Endothelial cell (in vitro differentiated cells): ENCODE results near the gene BCL10. TPM values are rescaled to one million over a fixed set of nuclear protein-coding genes. Genes with fewer than 3 reads are reported as not detected.
A peak's percentile ranks its signal among the peaks of the same experiment; 100 is the strongest.

ENCODE experiments used
- DNase-seq: peaks from one replicate; pipeline ENCODE4 v3.0.0; 2021; ENCODE audit warnings: low spot score
- H3K27ac Mint-ChIP-seq: one replicate; pipeline ENCODE4 v1.8.0; 2021; ENCODE audit warnings: mixed read lengths, inconsistent platforms; ENCODE audit not compliant: unreplicated experiment
- H3K27me3 Mint-ChIP-seq: one replicate; pipeline ENCODE4 v1.8.0; 2021; ENCODE audit warnings: mild to moderate bottlenecking, moderate library complexity, mixed read lengths, inconsistent platforms; ENCODE audit not compliant: unreplicated experiment
- H3K36me3 Mint-ChIP-seq: one replicate; pipeline ENCODE4 v1.8.0; 2021; ENCODE audit warnings: mild to moderate bottlenecking, low read depth, mixed read lengths, inconsistent platforms; ENCODE audit not compliant: unreplicated experiment
- H3K4me1 Mint-ChIP-seq: one replicate; pipeline ENCODE4 v1.8.0; 2021; ENCODE audit warnings: mild to moderate bottlenecking, mixed read lengths, inconsistent platforms; ENCODE audit not compliant: unreplicated experiment
- H3K4me3 Mint-ChIP-seq: one replicate; pipeline ENCODE4 v1.8.0; 2021; ENCODE audit warnings: mild to moderate bottlenecking, mixed read lengths, inconsistent platforms; ENCODE audit not compliant: unreplicated experiment
- H3K9me3 Mint-ChIP-seq: one replicate; pipeline ENCODE4 v1.8.0; 2021; ENCODE audit warnings: mixed read lengths, inconsistent platforms; ENCODE audit not compliant: unreplicated experiment
- total RNA-seq: library from RNA; stranded (reverse); fragmentation: NEBNext Ultra II Directional; extraction: Animal tissue kit (Norgen Biotek cat#: 25700); gene quantifications from one replicate; pipeline ENCODE4 v1.2.1, GENCODE V29; 2021; ENCODE audit not compliant: unreplicated experiment
- TF ChIP-seq, protein P1 (sequence below): fragments of 200-600 bp; sonication (generic); IDR thresholded peaks from one replicate; pipeline ENCODE4 v1.5.0; 2021; ENCODE audit warnings: antibody characterized with exemption; ENCODE audit not compliant: unreplicated experiment

BCL10 gene
- total RNA-seq, 1 donor from 2014 or later, result 33.6 TPM

- no peaks in the 10 kb centered on the region for H3K9me3 Mint-ChIP-seq
- no peak overlapping the region for H3K27ac Mint-ChIP-seq
- H3K27me3 Mint-ChIP-seq, result peaks cover 11% of the 10 kb centered on the region
- peaks cover 19% of the 10 kb centered on the region for H3K4me1 Mint-ChIP-seq
- H3K4me3 Mint-ChIP-seq, result no peak overlapping the region
- H3K36me3 Mint-ChIP-seq, result no peaks in the 10 kb centered on the region
- TF ChIP-seq, protein P1, sequence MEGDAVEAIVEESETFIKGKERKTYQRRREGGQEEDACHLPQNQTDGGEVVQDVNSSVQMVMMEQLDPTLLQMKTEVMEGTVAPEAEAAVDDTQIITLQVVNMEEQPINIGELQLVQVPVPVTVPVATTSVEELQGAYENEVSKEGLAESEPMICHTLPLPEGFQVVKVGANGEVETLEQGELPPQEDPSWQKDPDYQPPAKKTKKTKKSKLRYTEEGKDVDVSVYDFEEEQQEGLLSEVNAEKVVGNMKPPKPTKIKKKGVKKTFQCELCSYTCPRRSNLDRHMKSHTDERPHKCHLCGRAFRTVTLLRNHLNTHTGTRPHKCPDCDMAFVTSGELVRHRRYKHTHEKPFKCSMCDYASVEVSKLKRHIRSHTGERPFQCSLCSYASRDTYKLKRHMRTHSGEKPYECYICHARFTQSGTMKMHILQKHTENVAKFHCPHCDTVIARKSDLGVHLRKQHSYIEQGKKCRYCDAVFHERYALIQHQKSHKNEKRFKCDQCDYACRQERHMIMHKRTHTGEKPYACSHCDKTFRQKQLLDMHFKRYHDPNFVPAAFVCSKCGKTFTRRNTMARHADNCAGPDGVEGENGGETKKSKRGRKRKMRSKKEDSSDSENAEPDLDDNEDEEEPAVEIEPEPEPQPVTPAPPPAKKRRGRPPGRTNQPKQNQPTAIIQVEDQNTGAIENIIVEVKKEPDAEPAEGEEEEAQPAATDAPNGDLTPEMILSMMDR, result no peak
- DNase-seq, result no peak
Measured at GRCh38 chr1:85278853-85279314, 2.5 kb upstream of the BCL10 start.

DNA sequence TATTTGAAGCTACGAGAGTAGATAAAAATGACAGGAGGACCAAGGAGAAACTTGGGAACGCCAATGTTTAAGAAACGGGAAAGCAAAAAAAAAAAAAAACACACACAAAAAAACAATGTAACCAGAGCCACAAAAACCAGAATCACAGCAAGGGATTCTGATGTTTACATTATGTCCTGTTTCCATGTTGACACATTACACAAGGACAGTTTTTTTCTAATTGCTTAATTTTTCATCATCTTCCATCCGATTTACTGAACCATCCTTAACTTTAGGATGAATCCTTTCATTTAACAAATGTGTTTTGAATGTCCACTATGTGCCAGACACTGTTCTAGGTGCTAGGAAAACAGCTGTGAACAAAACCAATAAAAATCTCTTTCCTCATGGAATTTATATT, 1.4 kb upstream of the BCL10 start:
- H3K4me1 Mint-ChIP-seq, result peaks cover 29% of the 10 kb centered on the region
- H3K27me3 Mint-ChIP-seq, result peaks cover 11% of the 10 kb centered on the region
- H3K36me3 Mint-ChIP-seq, result peaks cover 4% of the 10 kb centered on the region
- H3K9me3 Mint-ChIP-seq, result no peaks in the 10 kb centered on the region
- H3K27ac Mint-ChIP-seq, result peak overlapping the region; percentile 98
- peak overlapping the region; percentile 43 for H3K4me3 Mint-ChIP-seq
- DNase-seq, result no peak
- TF ChIP-seq, protein P1, result no peak

DNA sequence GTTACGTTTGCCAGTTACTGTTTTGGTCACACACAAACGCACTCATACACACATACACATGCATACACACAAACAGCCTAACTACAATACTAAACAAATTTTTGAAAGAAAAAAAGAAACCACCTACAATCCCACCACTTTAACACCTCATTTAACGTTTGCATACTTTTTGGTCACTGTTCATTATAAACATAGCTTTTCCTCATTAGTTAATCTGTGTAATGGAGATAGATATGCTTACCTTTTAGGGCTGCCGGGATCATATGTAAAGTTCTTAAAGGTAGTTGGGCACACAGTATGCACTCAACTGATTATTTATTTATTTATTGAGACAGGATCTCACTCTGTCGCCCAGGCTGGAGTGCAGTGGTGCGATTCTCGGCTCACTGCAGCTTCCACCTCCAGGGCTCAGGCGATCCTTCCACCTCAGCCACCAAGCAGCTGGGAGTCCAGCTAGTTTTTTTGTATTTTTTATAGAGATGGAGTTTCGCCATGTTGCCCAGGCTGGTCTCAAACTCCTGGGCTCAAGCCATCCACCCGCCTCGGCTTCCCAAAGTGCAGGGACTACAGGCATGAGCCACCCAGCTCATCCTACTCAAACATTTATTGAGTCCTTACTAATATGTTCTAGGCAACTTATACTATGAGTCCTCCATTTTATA, 677 bp upstream of the BCL10 start:
- TF ChIP-seq, protein P1, result no peak
- H3K9me3 Mint-ChIP-seq, result no peaks in the 10 kb centered on the region
- peaks cover 4% of the 10 kb centered on the region for H3K36me3 Mint-ChIP-seq

DNA sequence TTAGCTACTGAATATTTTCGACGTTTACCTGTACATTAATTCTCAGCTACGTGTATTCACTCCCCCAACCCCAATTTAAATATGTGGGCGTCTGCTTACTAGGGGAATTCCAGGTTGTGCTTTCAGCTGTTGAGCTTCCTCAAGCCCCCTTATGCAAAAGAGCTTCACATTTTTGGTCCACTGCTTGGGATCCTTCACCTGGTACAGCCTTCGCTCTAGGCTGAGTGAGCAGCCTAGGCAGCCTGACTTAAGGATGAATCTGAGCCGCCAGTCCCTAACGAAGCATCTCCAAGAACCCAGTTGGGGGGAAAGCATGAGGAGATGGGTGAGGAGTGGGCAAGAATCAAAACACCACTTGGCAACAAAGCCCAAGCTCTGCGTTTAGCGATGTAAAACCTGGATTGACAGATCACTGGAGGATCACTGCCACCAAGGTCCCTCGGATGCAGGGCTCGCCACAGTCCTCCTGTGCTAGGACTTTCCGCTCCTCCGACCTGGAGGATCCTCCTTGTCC, 674 bp downstream of the BCL10 start:
- H3K27ac Mint-ChIP-seq, result peak overlapping the region; percentile 94
- H3K4me1 Mint-ChIP-seq, result peaks cover 37% of the 10 kb centered on the region
- H3K4me3 Mint-ChIP-seq, result peak overlapping the region; percentile 93
- TF ChIP-seq, protein P1, result no peak
- no peak for DNase-seq
- H3K36me3 Mint-ChIP-seq, result peaks cover 9% of the 10 kb centered on the region
- no peaks in the 10 kb centered on the region for H3K9me3 Mint-ChIP-seq
- H3K27me3 Mint-ChIP-seq, result peaks cover 11% of the 10 kb centered on the region

More for the DNA sequence above, 677 bp upstream of the BCL10 start:
- peaks cover 11% of the 10 kb centered on the region for H3K27me3 Mint-ChIP-seq
- H3K4me3 Mint-ChIP-seq, result peak overlapping the region; percentile 93
- H3K4me1 Mint-ChIP-seq, result peaks cover 29% of the 10 kb centered on the region
- peak overlapping the region; percentile 98 for H3K27ac Mint-ChIP-seq
- DNase-seq, result no peak

- H3K27me3 Mint-ChIP-seq, result peaks cover 11% of the 10 kb centered on the region
- no peak for DNase-seq
- TF ChIP-seq, protein P1, result no peak
- H3K9me3 Mint-ChIP-seq, result no peaks in the 10 kb centered on the region
- H3K27ac Mint-ChIP-seq, result peak overlapping the region; percentile 94
- H3K4me3 Mint-ChIP-seq, result peak overlapping the region; percentile 93
- H3K4me1 Mint-ChIP-seq, result peaks cover 37% of the 10 kb centered on the region
- H3K36me3 Mint-ChIP-seq, result peaks cover 13% of the 10 kb centered on the region
Measured at GRCh38 chr1:85274969-85275453, 1.4 kb downstream of the BCL10 start.
